Dermis blood vessel endothelial cell (primary cell): ENCODE data around the gene ARHGEF4. TPM values are rescaled to one million over a fixed set of nuclear protein-coding genes. Genes with fewer than 3 reads are reported as not detected.
"Not testable (repeated sequence)": the region's sequence is repeated elsewhere in the genome, so short reads cannot be mapped to it uniquely, and the experiment has no call there.

Experiments
- DNase-seq: peaks from one replicate; pipeline ENCODE4 v3.0.0; 2010
- total RNA-seq: library from RNA; depleted of rRNA; stranded (reverse); fragments of >200 nt; gene quantifications from 2 replicates; pipeline ENCODE4 v1.2.3, GENCODE V29; 2014

ARHGEF4 gene
- total RNA-seq, 1 donor from 2014 or later = 0.68 TPM

- DNase-seq = no peak
These were observed 148.6 kb downstream of the ARHGEF4 start for GRCh38 chr2:130985206-130985780.

DNA sequence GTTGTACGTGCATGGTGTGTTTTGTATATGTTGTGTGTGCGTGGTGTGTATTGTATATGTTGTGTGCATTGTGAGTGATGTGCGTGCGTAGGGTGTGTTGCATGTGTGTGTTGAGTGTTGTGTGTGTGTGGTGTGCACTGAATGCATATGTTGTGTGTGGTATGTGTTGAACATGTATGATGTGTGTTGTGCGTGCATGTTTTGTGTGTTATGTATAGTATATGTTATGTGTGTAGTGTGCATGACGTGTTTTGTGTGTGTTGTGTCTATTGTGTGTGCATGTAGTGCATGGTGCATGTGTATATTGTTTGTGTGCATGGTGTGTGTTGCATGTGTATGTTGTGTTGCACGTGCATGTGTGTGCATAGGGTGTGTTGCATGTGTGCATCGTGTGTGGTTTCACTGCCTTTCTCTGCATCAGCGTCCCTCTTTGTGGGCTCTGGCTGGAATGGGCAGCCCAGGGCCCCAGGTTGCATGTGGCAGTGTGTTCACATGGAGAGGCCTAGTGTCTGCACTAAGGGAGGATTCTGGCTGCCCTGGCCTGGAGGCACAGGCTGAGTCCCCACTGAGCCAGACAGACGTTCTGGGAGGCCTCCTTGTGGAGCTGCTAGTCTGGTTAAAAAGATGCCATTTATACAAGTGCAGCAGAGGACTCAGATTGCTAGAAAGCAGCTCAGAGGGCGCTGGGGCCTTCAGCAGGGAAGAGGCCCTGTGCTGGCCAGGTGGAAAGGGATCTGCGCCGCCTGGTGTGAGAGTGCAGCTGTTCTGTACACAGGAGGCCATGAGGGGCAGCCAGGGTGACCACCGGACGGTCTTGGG, 149.3 kb downstream of the ARHGEF4 start:
- DNase-seq = no peak

DNA sequence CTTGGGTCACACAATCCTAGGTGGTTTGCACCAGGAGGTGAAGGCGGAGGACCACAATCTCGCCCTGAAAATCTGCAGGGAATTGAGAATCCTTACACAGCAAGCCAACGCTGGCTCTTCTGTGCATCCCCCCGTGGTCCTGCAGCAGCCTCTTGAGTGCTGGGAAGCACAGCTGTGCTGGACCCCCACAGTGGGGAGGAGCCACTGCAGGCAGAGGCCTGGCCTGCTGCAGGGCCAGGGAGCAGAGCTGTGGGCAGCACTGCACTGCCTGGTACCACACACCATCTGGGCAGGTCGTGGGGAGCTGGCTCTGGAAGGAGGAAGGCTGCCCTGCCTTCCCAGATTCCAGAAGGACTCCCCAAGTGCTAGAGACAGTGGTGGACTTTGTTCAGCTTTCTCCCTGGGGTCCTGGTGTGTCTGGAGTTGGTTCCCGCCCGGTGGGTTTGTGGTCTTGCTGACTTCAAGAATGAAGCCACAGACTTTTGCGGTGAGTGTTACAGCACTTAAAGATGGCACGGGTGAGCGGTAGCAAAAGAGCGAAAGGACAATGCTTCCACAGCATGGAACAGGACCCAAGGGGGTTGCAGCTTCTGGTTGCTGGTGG, 150.3 kb downstream of the ARHGEF4 start:
- DNase-seq = no peak

DNA sequence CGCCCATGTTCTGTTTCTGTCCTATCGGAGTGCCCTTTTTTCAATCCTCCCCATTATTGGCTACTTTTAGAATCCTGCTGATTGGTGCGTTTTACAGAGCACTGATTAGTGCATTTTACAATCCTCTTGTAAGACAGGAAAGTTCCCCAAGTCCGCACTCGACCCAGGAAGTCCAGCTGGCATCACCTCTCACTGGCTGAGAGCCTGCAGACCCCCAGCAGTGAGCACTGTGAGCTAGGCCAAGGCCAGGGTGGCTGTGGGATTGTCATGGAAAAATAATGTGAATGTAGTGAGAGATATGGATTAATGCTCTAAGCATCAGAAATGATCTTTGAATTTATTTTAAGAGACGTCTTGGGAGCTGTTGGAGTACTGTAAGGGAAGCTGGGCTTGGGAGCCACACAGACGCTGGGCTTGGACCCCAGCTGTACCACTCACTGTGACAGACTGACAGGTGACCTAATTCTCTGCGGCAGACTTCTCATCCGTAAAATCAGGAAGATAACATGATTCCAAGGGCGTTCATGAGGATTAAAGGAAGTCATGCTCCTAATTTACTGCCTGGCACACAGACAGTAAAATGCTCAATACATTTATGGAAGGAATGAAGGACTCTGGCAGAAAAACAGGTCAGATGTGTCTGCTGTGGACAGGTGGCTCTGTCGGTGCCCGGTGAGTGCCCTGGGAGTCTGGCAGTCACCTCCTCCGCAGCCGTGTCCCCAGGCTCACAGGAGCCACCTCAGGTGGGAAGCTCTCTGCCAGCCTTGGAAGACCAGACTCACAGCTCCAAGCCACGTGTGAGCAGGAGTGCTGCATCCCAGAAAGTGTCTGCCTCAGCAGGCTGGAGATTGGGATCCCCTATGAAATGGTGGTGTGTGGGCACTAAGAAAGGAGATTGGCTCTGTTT, 151.1 kb downstream of the ARHGEF4 start:
- no peak for DNase-seq

DNA sequence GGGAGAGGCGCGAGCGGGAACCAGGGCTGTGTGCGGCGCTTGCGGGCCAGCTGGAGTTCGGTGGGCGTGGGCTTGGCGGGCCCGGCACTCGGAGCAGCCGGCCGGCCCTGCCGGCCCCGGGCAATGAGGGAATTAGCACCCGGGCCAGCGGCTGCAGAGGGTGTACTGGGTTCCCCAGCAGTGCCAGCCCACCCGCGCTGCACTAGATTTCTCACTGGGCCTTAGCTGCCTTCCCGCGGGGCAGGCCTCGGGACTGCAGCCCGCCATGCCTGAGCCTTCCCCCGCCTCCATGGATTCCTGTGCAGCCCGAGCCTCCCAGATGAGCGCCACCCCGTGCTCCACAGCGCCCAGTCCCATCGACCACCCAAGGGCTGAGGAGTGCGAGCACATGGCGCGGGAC, 154.7 kb downstream of the ARHGEF4 start:
- DNase-seq = not testable (repeated sequence)

- not testable (repeated sequence) for DNase-seq
These were observed 155.3 kb downstream of the ARHGEF4 start for GRCh38 chr2:130992003-130992402.

GRCh38 chr2:130996691-130997090, 160.0 kb downstream of the ARHGEF4 start:
- no peak for DNase-seq

GRCh38 chr2:130997198-130997597, 160.5 kb downstream of the ARHGEF4 start:
- no peak for DNase-seq

DNA sequence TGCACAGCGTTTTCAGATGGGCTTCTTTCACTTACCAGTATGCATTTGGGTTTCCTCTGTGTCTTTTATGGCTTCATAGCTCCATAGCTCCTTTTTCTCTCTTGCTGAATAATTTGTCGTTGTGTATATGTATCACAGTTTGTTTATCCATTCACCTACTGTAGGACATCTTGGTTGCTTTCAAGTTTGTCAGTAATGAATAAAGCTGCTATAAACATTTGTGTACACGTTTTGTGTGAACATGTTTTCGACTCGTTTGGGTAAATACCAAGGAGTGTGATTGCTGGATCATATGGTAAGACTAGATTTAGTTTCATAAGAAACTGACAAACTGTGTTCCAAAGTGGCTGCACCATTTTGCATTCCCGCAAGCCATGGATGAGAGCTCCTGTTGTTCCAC, 161.8 kb downstream of the ARHGEF4 start:
- no peak for DNase-seq

GRCh38 chr2:131004446-131005209, 167.9 kb downstream of the ARHGEF4 start:
- no peak for DNase-seq

GRCh38 chr2:131005216-131005935, 168.7 kb downstream of the ARHGEF4 start:
- no peak for DNase-seq

DNA sequence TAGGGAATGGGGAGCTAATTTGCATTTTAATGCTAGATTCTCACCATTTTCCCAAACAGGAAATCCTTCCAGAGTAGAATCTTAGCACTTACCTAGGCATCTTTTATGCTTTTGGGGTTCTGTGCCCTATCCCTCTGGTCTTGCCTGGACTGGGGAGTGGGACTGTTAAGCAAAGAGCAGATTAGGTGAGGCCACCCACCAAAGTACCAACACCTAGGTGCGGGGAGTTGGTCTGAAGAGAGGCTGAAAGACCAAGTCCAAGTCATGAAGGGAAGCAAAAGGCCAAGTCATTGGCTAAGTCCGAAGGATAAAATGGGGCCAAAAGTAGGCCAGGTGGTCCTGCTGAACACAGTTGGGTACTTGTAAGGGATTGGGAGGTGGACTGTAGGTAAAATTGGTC, 169.8 kb downstream of the ARHGEF4 start:
- DNase-seq = no peak

GRCh38 chr2:131008967-131009366, 172.3 kb downstream of the ARHGEF4 start:
- no peak for DNase-seq

DNA sequence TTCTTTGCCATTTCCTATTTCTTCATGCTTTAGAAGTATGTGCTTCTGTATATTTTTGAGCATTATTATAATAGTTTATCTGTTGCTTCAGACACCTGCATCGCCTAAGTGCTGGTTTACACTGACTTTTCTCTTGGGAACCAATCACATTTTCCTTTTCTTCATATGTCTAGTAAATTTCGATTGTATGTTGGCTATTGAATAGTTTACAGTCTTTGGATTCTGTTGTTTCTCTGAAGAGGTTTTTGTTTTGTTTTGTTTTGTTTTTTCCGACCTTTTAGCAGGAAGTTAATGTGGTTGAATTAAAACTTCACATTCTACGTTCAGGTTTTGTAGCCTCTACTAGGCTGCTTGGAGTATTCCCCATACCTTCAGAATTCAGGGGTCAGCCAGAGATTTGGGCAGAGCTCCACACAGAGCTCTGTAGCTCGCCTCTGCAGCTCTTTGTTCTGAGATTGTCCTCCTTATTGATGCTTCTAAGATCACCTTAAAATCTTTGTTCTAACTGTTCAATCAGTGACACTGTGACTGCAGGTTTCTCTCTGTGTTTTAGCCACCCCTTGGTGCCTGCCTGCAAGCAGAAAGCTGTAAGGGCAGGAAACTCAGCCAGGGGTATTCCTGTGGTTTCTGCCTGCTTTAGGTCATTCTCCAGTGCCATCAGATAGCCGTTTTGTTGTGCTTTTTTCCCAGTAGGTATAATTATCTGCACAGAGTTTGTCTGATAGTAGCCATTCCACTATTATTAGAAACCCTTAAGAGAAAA, 173.2 kb downstream of the ARHGEF4 start:
- DNase-seq = no peak

DNA sequence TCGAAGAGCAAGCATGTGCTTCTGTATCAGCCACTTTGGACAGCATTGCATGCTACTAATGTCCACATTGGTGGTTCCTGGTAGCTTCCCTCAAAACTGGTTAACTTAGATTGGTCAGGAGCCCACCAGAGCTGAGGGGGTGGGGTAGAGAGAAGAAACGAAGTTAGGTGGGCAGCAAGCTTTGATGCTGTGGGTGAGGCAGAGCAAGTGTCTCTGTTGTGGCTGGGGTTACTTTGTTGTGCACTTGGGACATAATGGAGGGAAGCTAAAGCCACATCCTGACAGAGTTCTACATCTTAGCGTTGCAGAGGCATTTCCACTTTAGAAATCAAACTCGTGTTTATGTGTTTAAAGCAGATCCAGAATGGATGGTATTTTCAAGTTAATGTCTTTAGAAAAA, 173.9 kb downstream of the ARHGEF4 start:
- DNase-seq = no peak

- DNase-seq = no peak
These were observed 174.8 kb downstream of the ARHGEF4 start for GRCh38 chr2:131011486-131011885.

DNA sequence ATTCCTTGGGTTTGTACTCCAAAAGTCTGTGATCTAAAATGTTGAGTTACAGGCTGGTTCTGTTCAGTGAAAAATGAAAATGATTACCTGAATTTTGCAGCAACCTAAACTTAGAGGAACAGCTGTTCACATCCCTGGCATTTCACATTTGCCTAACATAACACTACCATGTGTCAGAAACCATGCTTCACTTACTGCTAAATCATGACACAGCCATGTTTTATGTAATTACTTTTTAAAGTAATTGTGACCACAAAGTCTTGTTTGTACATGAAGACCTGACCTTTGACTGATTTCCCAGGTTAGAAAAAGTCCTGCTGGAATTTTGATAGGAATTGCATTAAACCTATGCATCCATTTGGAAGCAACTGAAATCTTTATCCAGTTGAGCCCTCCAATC, 177.4 kb downstream of the ARHGEF4 start:
- DNase-seq = no peak

DNA sequence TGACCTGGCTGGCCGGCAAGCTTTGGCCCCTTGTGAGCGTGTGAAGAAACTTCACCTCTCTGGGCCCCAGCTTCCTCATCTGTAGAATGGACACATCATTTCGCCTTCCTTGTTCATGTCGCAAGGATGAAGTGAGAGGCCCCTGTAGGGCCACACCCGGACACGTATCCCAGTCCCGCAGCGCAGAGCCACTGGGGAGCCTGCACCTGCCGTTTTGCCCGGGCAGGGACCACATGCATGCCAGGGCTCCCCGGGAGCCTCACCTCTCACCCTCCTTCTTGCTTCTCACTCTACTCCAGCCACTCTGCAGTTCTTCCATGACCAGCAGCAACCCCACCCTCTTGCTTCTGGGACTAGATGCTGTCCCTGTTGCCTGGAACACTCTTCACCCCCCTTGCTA, 179.1 kb downstream of the ARHGEF4 start:
- no peak for DNase-seq

DNA sequence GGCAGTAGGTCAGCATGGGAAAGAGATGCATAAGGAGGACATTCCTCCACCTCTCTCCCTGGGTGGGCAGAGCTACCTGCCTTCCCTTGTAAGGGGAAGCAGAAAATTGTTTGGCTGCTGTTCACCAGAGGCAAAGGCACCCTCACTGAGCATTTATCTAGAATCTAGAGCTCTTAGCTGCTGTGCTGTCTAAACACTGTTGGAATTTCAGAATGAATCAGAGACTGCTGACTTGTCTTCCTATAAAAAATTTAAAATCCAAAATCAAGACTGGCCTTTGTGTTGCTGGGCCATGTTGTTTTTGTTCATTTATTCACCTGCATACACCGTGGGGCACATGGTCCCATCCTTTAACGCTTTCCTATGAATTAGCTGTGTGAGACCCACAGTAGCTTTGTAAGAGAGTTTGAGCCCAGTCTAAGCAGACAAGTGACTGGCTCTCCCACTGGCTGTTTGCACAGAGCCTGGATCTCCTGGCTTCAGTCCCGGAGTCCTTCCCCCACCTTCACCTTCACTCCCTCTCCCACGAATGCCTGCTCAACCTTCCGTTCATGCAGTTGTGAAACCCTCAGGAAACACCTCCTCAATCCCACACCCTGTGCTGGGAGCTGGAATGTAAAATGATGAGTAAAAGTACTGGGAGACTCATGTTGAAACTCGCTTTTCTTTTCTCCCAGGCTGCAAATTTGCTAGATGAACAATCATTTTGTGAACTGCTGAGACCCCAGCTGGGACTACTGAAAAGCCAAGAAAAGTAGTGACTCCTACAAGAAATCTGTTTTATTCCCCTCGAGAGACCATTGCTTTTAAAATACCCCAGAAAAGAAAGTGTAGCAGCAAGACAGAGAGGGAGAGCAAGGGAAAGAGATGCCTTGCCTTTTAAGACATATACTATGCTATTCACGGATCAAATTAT, 180.4 kb downstream of the ARHGEF4 start:
- DNase-seq = no peak

DNA sequence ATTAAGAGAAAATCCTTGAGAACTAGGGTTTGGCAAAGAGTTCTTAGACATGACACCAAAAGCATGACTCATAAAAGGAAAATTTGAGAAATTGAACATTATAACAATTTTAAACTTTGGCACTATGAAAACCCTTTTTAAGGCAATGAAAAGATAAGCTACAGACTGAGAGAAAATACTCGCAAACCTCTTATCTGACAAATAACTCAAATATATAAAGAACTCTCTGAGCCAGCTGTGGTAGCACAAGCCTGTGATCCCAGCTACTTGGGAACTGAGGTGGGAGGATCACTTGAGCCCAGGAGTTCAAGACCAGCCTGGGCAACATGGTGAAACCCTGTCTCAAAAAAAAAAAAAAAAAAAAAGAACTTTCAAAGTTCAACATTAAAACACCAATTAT, 186.0 kb downstream of the ARHGEF4 start:
- DNase-seq = no peak
